ENCODE results near the gene CCDC88C.

The CCDC88C gene

DNA sequence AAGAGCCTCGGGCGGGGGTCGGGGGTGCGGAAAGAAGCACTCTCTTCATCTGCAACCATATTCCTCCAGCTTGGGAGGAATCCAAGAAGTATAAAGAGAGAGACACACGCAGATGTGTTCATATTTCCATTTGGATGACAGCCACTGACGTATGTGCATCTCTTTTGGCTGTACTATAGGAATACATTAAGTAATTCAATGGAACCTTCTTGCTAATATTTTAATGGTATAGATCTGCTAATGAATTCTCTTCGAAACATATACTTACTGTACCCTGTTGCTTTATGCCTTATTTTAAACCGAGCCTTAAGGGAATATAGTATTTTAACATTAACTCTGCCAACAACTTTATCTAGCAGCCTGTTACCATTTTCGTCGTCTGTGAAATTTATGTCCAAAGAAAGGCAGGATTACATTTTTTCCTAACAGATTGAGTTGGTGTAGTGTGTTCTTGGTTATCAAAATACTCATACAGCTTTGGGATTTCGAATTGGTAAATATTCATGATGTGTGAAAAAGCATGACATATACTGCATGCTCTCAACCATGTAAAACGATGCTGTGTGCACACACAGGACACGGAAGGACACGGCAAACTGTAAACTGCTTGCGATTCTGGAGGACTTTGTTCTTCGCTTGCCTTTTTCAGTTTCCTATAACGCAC, 84.5 kb downstream of the CCDC88C start:
- TF ChIP-seq, protein P1, sequence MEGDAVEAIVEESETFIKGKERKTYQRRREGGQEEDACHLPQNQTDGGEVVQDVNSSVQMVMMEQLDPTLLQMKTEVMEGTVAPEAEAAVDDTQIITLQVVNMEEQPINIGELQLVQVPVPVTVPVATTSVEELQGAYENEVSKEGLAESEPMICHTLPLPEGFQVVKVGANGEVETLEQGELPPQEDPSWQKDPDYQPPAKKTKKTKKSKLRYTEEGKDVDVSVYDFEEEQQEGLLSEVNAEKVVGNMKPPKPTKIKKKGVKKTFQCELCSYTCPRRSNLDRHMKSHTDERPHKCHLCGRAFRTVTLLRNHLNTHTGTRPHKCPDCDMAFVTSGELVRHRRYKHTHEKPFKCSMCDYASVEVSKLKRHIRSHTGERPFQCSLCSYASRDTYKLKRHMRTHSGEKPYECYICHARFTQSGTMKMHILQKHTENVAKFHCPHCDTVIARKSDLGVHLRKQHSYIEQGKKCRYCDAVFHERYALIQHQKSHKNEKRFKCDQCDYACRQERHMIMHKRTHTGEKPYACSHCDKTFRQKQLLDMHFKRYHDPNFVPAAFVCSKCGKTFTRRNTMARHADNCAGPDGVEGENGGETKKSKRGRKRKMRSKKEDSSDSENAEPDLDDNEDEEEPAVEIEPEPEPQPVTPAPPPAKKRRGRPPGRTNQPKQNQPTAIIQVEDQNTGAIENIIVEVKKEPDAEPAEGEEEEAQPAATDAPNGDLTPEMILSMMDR (IDR thresholded peaks at IDR 0.05; ENCODE audit: low read depth, low read length, missing control alignments), result no peak
- DNase-seq (ENCODE audit: extremely low read depth, low read depth), result no peak

DNA sequence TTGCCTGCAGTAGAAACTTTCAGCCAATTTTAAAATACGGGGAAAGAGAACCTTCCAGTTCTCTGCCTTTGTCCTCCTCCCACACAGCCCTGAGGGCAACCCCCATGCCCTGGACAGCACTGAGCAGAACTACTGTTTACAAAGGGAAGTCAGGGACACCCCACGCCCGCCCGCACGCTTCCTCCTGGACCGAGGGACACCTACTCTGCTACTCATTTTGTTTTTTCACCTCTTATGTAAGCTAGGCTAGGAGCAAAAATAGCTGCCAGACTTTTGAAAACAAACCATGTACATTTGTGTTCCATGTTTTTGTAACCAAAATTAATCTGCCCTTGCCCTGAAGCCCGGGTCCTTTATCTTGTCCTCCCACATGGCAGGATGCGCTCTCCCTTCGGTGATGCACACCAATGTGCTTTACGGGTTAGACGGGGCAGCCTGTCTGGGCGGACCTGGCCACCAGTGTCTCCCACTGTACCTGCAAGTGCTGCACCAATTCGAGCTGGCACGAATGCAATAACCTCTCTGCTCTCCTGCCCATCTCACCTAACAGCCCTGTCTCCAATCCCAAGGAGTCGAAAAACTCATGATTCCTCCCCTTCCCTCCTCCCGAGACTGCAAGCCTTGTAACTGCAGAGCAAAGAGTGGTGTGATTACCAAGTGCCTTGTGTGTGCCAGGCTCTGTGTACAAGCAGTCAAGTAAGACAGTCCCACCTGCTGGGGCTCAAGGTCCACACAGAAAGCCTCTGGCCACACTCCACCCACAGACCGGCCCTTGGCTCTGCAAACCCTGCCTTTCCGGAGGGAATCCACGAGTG, 85.2 kb downstream of the CCDC88C start:
- TF ChIP-seq, protein P1 (IDR thresholded peaks at IDR 0.05; ENCODE audit: low read depth, low read length, missing control alignments), result no peak
- DNase-seq (ENCODE audit: extremely low read depth, low read depth), result no peak
- no peak overlapping the region for H3K4me3 ChIP-seq (replicated peaks; ENCODE audit: low read depth, low read length)

More for the DNA sequence above, 84.5 kb downstream of the CCDC88C start:
- H3K4me3 ChIP-seq (replicated peaks; ENCODE audit: low read depth, low read length), result no peak overlapping the region

DNA sequence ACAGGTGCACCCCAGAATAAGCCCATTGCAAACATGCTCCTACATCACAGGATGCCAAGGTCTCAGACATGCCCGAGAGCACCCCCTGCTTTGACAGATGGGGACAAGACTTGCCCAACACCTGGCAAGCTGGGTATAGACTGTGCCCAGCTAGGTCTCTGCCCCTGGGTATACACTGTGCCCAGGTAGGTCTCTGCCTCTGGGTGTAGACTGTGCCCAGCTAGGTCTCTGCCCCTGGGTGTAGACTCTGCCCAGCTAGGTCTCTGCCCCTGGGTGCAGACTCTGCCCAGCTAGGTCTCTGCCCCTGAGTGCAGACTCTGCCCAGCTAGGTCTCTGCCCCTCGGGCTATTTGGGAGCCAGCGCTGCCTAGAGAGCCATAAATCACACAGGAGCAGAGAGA, 85.9 kb downstream of the CCDC88C start:
- TF ChIP-seq, protein P1 (IDR thresholded peaks at IDR 0.05; ENCODE audit: low read depth, low read length, missing control alignments), result no peak
- no peak for DNase-seq (ENCODE audit: extremely low read depth, low read depth)
- H3K4me3 ChIP-seq (replicated peaks; ENCODE audit: low read depth, low read length), result no peak overlapping the region

DNA sequence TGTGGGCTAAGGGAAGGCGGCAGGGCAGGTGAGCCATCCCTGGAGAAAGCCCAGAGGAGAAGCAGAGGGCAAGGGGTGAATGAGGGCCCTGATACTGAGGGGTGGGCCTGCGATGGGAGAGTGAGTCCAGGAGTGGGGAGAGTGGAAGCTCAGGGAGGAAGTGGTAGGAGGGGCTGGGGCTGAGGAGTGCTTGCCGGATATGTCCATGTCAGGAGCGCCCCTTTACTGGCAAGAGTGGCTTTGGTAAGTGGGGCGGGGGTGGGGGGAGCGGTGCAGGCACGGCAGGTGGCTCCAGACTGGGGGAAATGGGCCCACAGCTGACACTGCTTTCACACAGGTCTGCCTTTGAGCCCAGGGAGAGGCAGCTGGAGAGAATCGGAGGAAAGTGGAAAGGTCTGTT, 86.8 kb downstream of the CCDC88C start:
- TF ChIP-seq, protein P1 (IDR thresholded peaks at IDR 0.05; ENCODE audit: low read depth, low read length, missing control alignments), result no peak
- no peak overlapping the region for H3K4me3 ChIP-seq (replicated peaks; ENCODE audit: low read depth, low read length)
- DNase-seq (ENCODE audit: extremely low read depth, low read depth), result no peak

DNA sequence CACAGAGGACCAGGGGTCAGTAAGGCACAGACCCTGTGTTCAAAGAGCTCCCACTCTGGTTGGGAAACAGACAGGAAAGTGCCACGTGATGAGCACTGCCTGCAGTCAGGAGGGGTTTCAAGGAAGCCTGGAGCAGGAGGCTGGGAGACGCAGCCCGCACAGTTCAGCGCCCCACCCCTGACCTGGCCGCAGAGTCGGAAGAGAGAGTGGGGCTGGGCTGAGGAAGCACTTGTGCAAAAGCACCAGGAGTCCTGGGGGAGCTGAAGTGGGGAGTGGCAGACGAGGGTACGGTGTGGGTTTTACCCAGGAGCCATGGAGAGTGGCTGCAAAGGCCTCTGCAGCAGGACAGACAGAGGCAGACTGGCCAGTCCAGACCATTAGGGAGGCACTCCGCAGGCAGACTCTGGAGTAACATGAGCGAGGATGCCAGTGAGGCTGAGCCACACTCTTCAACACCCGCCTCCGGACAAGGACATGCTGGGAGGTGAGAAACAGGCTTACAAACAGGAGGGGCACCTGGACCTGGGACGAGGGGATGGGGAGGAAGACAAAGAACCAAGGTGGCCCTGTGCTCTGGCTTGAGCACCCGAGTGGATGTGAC, 87.4 kb downstream of the CCDC88C start:
- no peak overlapping the region for H3K4me3 ChIP-seq (replicated peaks; ENCODE audit: low read depth, low read length)
- TF ChIP-seq, protein P1 (IDR thresholded peaks at IDR 0.05; ENCODE audit: low read depth, low read length, missing control alignments), result no peak
- no peak for DNase-seq (ENCODE audit: extremely low read depth, low read depth)

DNA sequence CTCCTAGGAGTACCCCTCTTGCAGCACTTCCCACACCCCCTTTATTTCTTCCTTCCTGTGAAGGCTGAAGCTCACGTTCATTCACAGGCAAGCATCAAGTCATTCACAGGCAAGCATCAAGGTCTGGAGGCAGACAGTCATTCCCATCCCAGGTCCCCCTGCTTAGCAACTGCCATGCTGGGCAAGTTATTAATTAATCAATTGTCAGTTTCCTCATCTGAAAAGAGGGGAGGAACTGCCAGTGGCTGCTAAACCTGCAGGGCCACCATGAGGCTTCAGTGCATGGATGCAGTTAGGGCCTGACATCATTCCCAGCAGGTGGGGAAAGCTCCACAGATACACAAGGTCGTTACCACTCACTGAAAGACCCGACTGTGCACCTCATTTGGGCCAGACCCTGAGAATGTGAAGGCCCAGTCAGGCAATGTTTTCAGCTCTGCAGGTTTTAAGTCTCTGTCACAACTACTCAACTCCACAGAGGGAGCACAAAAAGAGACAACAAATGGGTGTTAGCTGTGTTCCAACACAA, 88.1 kb downstream of the CCDC88C start:
- TF ChIP-seq, protein P1 (IDR thresholded peaks at IDR 0.05; ENCODE audit: low read depth, low read length, missing control alignments), result no peak
- no peak for DNase-seq (ENCODE audit: extremely low read depth, low read depth)

More for the DNA sequence above, 88.1 kb downstream of the CCDC88C start:
- no peak overlapping the region for H3K4me3 ChIP-seq (replicated peaks; ENCODE audit: low read depth, low read length)
